T-cell (primary cell): Measurements from ENCODE around the gene PLCL2. TPM values are rescaled to one million over a fixed set of nuclear protein-coding genes. Genes with fewer than 3 reads are reported as not detected.

Experiments used
- ATAC-seq, 4 experiments: fragments of 200-7000 bp in 3 of 4; fragments of 150-1000 bp in 1 of 4; cut with Tn5 transposase; replicated peaks in 1 of 4; 1 replicate in 3 of 4; 2 replicates in 1 of 4; pipeline ENCODE4 v1.10.0; 2021; ENCODE audit warnings: moderate library complexity in 3 of 4, mild to moderate bottlenecking in 2 of 4, moderate number of reproducible peaks in 1 of 4
- CTCF ChIA-PET, 2 donors: fragments of 300-600 bp; sonication (Branson Sonifier 250); formaldehyde crosslinking; loops; one replicate each; lab custom pipeline; 2022; ENCODE audit warnings: antibody characterized with exemption in 2 of 2; lab: Charles Lee
- POLR2A ChIA-PET, 2 donors: fragments of 300-600 bp; sonication (Branson Sonifier 250); formaldehyde crosslinking; loops; one replicate each; lab custom pipeline; 2022; ENCODE audit warnings: antibody characterized with exemption in 2 of 2; lab: Charles Lee
- DNase-seq, 35 experiments: peaks; one replicate each; pipeline versions ENCODE4 v3.0.0 to v3.0.0-alpha.2; 2013 to 2023
- H3K27ac ChIP-seq: one replicate; pipeline ENCODE4 v1.5.1; 2013; ENCODE audit warnings: low read length
- H3K27me3 ChIP-seq, 2 experiments: replicated peaks in 1 of 2; 1 replicate in 1 of 2; 2 replicates in 1 of 2; pipeline versions ENCODE4 v1.6.1 to v1.7.0; 2013; ENCODE audit warnings: low read length in 1 of 2, mixed read lengths in 1 of 2; ENCODE audit not compliant: control insufficient read depth in 2 of 2, insufficient read depth in 2 of 2; ENCODE audit errors: extremely low read depth in 1 of 2
- H3K36me3 ChIP-seq, 2 donors: 1 replicate in 1 of 2; 2 replicates in 1 of 2; pipeline versions ENCODE4 v1.6.1 to v1.7.0; 2013; ENCODE audit warnings: low read length in 1 of 2; ENCODE audit not compliant: control insufficient read depth in 2 of 2, insufficient read depth in 1 of 2; ENCODE audit errors: extremely low read depth in 1 of 2
- H3K4me1 ChIP-seq, 2 experiments: 1 replicate in 1 of 2; 2 replicates in 1 of 2; pipeline versions ENCODE4 v1.6.1 to v1.7.0; 2013; ENCODE audit warnings: low read length in 2 of 2, mixed read lengths in 1 of 2; ENCODE audit not compliant: insufficient read depth in 2 of 2, control insufficient read depth in 1 of 2; ENCODE audit errors: extremely low read depth in 1 of 2
- H3K4me3 ChIP-seq, 2 donors: 1 replicate in 1 of 2; 2 replicates in 1 of 2; pipeline versions ENCODE4 v1.5.1 to v1.7.0; 2013; ENCODE audit warnings: mild to moderate bottlenecking in 2 of 2, low read length in 1 of 2, moderate library complexity in 1 of 2; ENCODE audit not compliant: control insufficient read depth in 1 of 2; ENCODE audit errors: extremely low read depth in 1 of 2
- H3K9me3 ChIP-seq: 2 replicates; pipeline ENCODE4 v1.7.0; 2013
- H3K27ac Mint-ChIP-seq, 2 donors: one replicate each; pipeline ENCODE4 v1.8.0; 2020 to 2021; ENCODE audit warnings: mild to moderate bottlenecking in 2 of 2, mixed read lengths in 2 of 2
- H3K27me3 Mint-ChIP-seq, 2 donors: one replicate each; pipeline ENCODE4 v1.8.0; 2021 to 2022; ENCODE audit warnings: mixed read lengths in 2 of 2
- H3K36me3 Mint-ChIP-seq: one replicate; pipeline ENCODE4 v1.8.0; 2021; ENCODE audit warnings: mixed read lengths
- H3K4me1 Mint-ChIP-seq, 3 donors: one replicate each; pipeline ENCODE4 v1.8.0; 2020 to 2022; ENCODE audit warnings: mixed read lengths in 3 of 3, mild to moderate bottlenecking in 1 of 3
- H3K4me3 Mint-ChIP-seq, 3 donors: one replicate each; pipeline ENCODE4 v1.8.0; 2020 to 2022; ENCODE audit warnings: mild to moderate bottlenecking in 3 of 3, mixed read lengths in 3 of 3, moderate library complexity in 3 of 3
- H3K9me3 Mint-ChIP-seq, 3 donors: one replicate each; pipeline ENCODE4 v1.8.0; 2020 to 2022; ENCODE audit warnings: mixed read lengths in 3 of 3
- WGBS: methylation state at CpG from one replicate; pipeline ENCODE4 v1.1.5; 2013; ENCODE audit warnings: missing lambda C conversion rate; ENCODE audit not compliant: insufficient coverage; 5-methylcytosine and 5-hydroxymethylcytosine counted together
- total RNA-seq, 35 experiments: library from RNA in 6 of 35; stranded (reverse) in 6 of 35; fragments of 120-200 nt in 1 of 35; gene quantifications; one replicate each; pipeline versions ENCODE4 v1.2.1 to v1.2.4 and lab custom pipeline; 2013 to 2026

PLCL2 gene
- total RNA-seq, 5 donors from 2014 or later (not counting 1 experiment from before 2014, with no cell fraction given) = 53.4 to 68.1 (median 60.9) TPM

DNA sequence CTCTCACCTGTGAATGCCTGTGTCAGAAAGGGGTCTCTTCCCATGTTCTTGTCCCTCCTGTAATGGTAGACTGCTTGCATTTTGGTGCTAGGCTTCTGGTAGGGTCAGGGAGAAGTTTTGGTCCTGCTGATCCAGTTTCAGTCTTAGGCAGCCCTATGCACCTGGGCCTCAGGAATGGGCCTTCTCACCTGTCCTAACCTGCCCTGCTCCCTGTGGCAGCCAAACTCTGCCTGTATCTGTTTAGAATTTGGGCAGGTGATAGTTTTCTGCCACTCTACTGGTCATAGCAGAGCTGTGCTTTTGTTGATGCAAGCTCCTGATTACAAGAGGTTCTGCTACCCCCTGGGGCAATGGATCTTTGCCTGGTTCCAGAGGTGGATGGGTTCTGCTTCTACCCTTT, 118.7 kb downstream of the PLCL2 start:
- H3K27ac ChIP-seq = no peak overlapping the region
- no peak overlapping the region for H3K4me3 ChIP-seq
- H3K9me3 Mint-ChIP-seq = peaks cover 5 to 13% (median 9%) of the 10 kb centered on the region in 3 donors
- no peak overlapping the region for H3K27ac Mint-ChIP-seq
- no peaks in the 10 kb centered on the region for H3K27me3 Mint-ChIP-seq
- H3K4me1 ChIP-seq = peaks cover 8 to 15% of the 10 kb centered on the region in 2 experiments
- ChIA-PET CTCF (no interaction called here), POLR2A (no interaction called here)
- DNase-seq (no peak), ATAC-seq (peak in 1 of 4 experiments; percentile 34)
- peaks cover 7% of the 10 kb centered on the region for H3K9me3 ChIP-seq
- peak overlapping the region in 1 of 3 donors; percentile 14 for H3K4me3 Mint-ChIP-seq
- H3K36me3 Mint-ChIP-seq = peaks cover 13% of the 10 kb centered on the region
- peaks cover 82 to 89% (median 87%) of the 10 kb centered on the region in 3 donors for H3K4me1 Mint-ChIP-seq
- no peaks in the 10 kb centered on the region for H3K36me3 ChIP-seq
- H3K27me3 ChIP-seq = no peaks in the 10 kb centered on the region

DNA sequence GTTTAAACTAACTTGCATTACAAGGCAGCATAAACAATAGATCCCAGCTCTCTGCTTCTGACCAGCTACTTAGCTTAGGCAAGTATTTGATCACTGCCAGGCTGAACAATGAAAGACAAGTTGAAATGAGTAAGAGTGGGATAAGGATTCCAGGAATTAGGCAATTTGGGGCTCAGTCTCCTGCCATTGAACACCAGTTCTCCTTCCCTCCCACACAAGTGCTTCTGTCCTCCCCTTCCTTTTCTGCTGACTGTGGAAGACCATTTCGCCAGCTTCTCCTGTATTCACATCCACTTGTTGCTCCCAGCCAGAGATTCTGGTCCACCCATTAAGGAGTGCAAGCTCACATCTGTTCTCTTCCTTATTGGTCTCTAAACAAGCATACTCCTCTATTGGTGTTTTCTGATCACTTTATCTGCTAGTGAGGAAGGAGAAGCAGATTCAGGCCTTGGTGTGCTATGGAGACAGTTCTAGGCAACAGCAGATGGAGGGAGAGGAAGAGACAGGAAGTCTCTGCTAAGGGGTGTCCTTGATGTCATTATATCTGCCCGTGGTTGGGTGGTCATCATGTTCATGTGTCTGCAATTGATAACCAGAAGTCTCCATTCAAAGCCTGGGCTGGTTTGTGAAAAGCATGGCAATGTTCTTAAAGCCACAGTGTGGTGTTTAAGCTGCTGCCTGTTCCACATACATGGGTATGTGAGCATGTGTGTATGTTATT, 121.5 kb downstream of the PLCL2 start:
- ChIA-PET POLR2A (no interaction called here), CTCF (no interaction called here)
- 100% methylated on average over 1 of the region's 2 CpGs for WGBS
- peaks cover 27% of the 10 kb centered on the region for H3K36me3 Mint-ChIP-seq
- no peak overlapping the region for H3K27ac ChIP-seq
- peaks cover 0 to 18% of the 10 kb centered on the region in 2 donors for H3K36me3 ChIP-seq
- peak overlapping the region in 2 of 3 donors; percentile 9 to 18 for H3K4me3 Mint-ChIP-seq
- peaks cover under 1 to 9% (median 5%) of the 10 kb centered on the region in 3 donors for H3K9me3 Mint-ChIP-seq
- peak overlapping the region; percentile 4 to 40 for H3K27ac Mint-ChIP-seq
- peak in 2 of 4 experiments; percentile 32 to 37 for ATAC-seq
- H3K4me1 ChIP-seq = peaks cover 0 to 15% of the 10 kb centered on the region in 2 experiments
- H3K4me3 ChIP-seq = no peak overlapping the region
- H3K27me3 Mint-ChIP-seq = no peaks in the 10 kb centered on the region
- H3K27me3 ChIP-seq = no peaks in the 10 kb centered on the region
- peaks cover 3% of the 10 kb centered on the region for H3K9me3 ChIP-seq
- H3K4me1 Mint-ChIP-seq = peaks cover 62 to 82% (median 73%) of the 10 kb centered on the region in 3 donors
- DNase-seq = no peak

DNA sequence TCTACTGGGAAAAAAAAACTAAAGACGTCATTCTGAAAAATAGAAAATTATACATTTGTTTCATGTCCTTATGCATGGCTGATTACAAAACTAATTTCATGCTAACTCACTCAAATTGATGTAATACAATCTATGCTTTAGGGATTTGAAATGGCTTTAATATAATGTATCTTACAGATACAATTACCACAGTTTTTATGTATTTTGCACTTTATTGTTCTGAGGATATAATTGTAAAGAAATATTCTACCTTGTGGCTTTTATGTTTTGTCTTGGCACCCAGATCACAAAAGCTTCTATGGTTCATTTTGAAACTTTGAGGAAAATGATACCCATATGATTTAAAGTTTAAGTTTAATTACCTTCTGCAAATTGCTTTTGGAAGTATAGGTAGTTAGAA, 122.5 kb downstream of the PLCL2 start:
- Mint-ChIP-seq H3K4me3 (no peak overlapping the region), H3K27me3 (no peaks in the 10 kb centered on the region), H3K36me3 (peaks cover 26% of the 10 kb centered on the region), H3K27ac (no peak overlapping the region), H3K4me1 (peaks cover 52 to 80% (median 69%) of the 10 kb centered on the region in 3 donors), H3K9me3 (peaks cover 0 to 3% (median 0%) of the 10 kb centered on the region in 3 donors)
- H3K27ac ChIP-seq = no peak overlapping the region
- no CpG with 5 or more reads among the region's 1 CpG for WGBS
- H3K9me3 ChIP-seq = no peaks in the 10 kb centered on the region
- no peaks in the 10 kb centered on the region for H3K27me3 ChIP-seq
- no peak overlapping the region for H3K4me3 ChIP-seq
- ATAC-seq (no peak), DNase-seq (no peak)
- peaks cover 0 to 18% of the 10 kb centered on the region in 2 experiments for H3K4me1 ChIP-seq
- CTCF ChIA-PET = no interaction called here
- peaks cover 0 to 27% of the 10 kb centered on the region in 2 donors for H3K36me3 ChIP-seq
- POLR2A ChIA-PET = no interaction called here

DNA sequence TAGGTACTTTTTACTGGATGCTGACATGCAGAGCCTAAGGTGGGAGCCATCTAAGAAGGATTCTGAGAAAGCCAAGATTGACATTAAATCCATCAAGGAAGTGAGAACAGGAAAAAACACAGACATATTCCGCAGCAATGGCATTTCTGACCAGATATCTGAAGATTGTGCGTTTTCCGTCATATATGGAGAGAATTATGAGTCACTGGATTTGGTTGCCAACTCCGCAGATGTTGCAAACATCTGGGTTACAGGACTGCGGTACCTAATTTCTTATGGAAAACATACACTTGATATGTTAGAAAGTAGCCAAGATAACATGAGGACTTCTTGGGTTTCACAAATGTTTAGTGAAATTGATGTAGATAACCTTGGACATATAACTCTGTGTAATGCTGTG, 125.1 kb downstream of the PLCL2 start:
- POLR2A ChIA-PET = no interaction called here
- H3K4me1 ChIP-seq = peaks cover 0 to 8% of the 10 kb centered on the region in 2 experiments
- Mint-ChIP-seq H3K27ac (no peak overlapping the region), H3K4me3 (no peak overlapping the region), H3K4me1 (peaks cover 39 to 74% (median 62%) of the 10 kb centered on the region in 3 donors), H3K9me3 (no peaks in the 10 kb centered on the region), H3K36me3 (peaks cover 40% of the 10 kb centered on the region), H3K27me3 (no peaks in the 10 kb centered on the region)
- no peaks in the 10 kb centered on the region for H3K27me3 ChIP-seq
- H3K4me3 ChIP-seq = no peak overlapping the region
- peaks cover 0 to 41% of the 10 kb centered on the region in 2 donors for H3K36me3 ChIP-seq
- no peak overlapping the region for H3K27ac ChIP-seq
- ATAC-seq = no peak
- CTCF ChIA-PET = interaction anchor here in 1 of 2 donors (0.5 kb wide), 1 partner anchor 13 kb away, joined by 4 read pairs; no protein-coding TSS in a partner anchor
- DNase-seq = no peak
- 100% methylated on average over 4 of the region's 5 CpGs for WGBS
- H3K9me3 ChIP-seq = no peaks in the 10 kb centered on the region

DNA sequence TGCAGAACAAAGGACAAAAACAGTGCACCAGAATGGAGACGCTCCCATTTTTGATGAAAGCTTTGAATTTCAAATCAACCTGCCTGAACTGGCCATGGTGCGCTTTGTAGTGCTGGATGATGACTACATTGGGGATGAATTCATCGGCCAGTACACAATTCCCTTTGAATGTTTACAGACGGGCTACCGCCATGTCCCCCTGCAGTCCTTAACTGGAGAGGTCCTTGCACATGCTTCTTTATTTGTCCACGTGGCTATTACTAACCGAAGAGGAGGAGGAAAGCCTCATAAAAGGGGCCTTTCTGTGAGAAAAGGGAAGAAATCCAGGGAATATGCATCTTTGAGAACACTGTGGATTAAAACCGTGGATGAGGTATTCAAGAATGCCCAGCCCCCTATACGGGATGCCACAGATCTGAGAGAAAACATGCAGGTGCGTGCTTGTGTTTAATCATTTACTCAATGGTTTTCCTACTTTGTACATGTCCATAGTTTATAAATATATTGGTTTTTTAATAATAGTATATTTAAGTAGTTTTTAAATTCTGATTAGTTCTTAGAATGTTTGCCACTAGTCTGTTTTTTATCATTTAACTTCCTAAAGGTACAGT, 127.1 kb downstream of the PLCL2 start:
- H3K4me3 Mint-ChIP-seq = no peak overlapping the region
- POLR2A ChIA-PET = no interaction called here
- no peak for ATAC-seq

DNA sequence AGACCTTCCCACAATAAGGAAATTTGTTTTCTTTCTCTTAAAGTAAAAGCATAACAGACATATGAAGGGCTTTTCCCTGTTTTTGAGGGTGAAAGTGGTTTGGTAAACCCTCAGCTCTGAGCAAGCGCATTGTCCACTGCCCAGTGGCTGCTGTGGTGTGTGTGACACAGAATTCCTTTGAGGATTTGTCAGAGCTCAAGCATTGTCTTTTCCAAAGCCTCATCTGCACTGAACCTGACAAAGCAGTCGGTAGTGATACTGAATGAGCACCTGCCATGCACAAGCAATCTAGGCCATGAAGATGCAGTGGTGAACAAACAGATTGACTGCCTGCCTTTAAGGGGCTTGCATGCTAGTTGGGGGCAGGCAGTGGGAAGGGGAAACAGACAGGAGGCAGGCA, 128.3 kb downstream of the PLCL2 start:
- ATAC-seq (no peak), DNase-seq (no peak)
- H3K4me3 Mint-ChIP-seq = no peak overlapping the region
- ChIA-PET CTCF (no interaction called here), POLR2A (no interaction called here)
- H3K4me1 Mint-ChIP-seq = peaks cover 29 to 64% (median 54%) of the 10 kb centered on the region in 3 donors
- no peaks in the 10 kb centered on the region for H3K9me3 ChIP-seq
- no peaks in the 10 kb centered on the region for H3K27me3 ChIP-seq
- no peak overlapping the region for H3K27ac ChIP-seq
- WGBS = 100% methylated on average over 1 of the region's 2 CpGs
- peaks cover 63% of the 10 kb centered on the region for H3K36me3 Mint-ChIP-seq
- H3K27me3 Mint-ChIP-seq = no peaks in the 10 kb centered on the region
- H3K4me1 ChIP-seq = peaks cover 0 to 6% of the 10 kb centered on the region in 2 experiments
- no peaks in the 10 kb centered on the region for H3K9me3 Mint-ChIP-seq
- H3K27ac Mint-ChIP-seq = peak overlapping the region; percentile 1 to 56
- peaks cover 6 to 62% of the 10 kb centered on the region in 2 donors for H3K36me3 ChIP-seq
- H3K4me3 ChIP-seq = no peak overlapping the region

More for the DNA sequence above, 127.1 kb downstream of the PLCL2 start:
- no peak for DNase-seq
- Histone ChIP-seq H3K27me3 (no peaks in the 10 kb centered on the region), H3K4me1 (peaks cover 0 to 3% of the 10 kb centered on the region in 2 experiments), H3K4me3 (no peak overlapping the region), H3K27ac (no peak overlapping the region), H3K9me3 (no peaks in the 10 kb centered on the region), H3K36me3 (peaks cover 6 to 58% of the 10 kb centered on the region in 2 donors)
- Mint-ChIP-seq H3K4me1 (peaks cover 29 to 66% (median 54%) of the 10 kb centered on the region in 3 donors), H3K36me3 (peaks cover 56% of the 10 kb centered on the region), H3K27ac (no peak overlapping the region), H3K9me3 (no peaks in the 10 kb centered on the region), H3K27me3 (no peaks in the 10 kb centered on the region)
- 100% methylated on average over 6 of the region's 10 CpGs for WGBS
- CTCF ChIA-PET = no interaction called here
